GM19099 (cell line): ENCODE results near the gene AGXT.

Source experiments
- POLR2A ChIP-seq: IDR thresholded peaks from 3 replicates; pipeline ENCODE4 v1.6.1; 2011; ENCODE audit warnings: low read depth; ENCODE audit not compliant: insufficient read length; ENCODE audit errors: extremely low read depth

AGXT gene

DNA sequence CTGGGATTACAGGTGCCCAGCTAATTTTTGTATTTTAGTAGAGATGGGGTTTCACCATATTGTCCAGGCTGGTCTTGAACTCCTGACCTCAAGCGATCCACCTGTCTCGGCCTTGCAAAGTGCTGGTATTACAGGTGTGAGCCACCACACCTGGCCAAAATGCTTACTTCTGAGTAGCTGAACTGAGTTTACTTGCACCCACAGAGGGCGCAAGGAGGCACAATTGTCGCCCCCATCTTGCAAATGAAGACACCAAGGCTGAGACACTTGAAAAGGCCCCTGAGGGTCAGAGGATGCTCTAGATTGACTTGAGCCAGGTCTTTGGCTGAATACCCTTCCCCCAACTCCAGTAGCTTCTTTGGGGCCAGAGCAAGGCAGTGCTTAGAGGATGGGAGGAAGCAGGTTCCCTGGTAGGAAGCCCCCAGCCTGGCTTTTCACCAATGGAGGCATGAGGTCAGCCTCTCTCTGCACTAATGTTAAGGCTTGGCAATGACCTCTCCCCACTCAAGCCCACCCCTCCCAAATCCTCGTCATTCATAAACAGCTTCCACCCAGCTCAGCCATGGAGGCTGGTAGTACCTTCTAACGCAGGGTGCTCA is 34.1 kb upstream of the AGXT start:
- no peak for TF ChIP-seq POLR2A

DNA sequence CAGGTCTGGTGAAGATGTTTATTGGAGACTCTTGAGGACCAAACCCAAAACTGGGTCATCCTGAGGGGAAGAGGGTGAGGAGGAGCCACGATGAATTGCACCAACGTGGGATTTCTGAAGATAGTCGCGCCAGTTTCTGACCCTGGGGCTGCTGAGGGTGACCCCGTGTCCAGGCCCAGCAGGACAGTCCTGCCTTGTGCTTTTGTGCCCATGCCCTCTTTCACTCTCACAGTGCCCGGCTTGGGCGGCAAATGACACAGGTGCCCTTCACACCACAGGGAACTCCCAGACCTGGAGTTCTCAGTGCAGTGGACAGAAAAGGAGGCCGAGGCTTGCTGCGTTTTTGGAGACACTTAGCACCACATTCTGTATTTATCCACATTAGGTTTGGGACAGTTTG is 33.1 kb upstream of the AGXT start:
- TF ChIP-seq POLR2A, result no peak

DNA sequence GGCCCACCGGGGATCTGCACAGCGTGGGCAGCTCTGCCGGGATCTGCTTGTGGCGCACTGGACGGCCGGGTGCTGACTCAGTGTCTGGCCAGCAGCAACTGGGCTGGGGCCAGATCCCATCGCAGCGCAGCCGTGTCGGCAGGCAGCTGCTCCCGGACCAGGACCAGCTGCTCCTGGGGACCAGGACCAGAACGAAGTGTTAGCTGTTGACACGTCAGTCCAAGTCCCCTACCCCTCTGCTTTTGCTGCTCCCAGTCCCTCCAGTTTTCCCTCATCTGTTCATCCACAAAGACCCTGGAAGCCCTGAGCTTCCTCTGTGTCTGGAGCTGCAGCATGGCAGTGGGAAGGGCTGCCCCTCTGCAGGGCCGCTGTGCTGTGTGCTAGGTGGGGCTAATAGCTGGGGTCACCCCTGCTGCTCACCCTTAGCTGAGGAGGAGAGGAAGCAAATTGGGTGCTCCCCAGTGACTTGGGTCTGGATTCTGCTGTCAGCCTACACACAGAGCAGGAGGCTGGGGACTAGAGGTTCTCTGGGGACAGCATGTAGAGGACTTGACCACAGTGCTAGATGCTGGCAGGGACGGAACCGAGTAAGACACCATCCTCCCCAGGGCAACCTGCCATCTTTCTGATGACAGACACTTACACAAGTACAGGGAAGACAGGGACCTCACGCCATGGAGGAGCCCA is 31.7 kb upstream of the AGXT start:
- TF ChIP-seq POLR2A, result no peak

DNA sequence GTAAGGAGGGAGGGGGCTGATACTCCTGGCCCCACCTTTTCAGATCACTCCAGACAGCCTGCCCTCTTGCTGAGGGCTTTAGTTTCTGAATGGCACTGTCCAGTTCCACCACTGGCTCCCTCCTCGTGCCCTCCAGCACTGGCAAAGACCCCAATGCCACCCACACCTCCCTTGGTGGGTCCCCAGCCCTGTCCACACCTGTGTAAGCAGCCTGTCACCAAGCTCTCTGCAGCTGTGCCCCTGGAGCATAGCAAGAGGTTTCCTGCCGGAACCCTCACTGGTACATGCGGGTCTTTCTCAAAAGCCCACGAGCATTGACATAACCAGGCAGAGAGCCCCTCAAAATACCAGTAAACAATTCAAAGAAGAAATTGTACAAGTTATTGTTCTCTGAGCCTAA is 31.0 kb upstream of the AGXT start:
- TF ChIP-seq POLR2A, result no peak

DNA sequence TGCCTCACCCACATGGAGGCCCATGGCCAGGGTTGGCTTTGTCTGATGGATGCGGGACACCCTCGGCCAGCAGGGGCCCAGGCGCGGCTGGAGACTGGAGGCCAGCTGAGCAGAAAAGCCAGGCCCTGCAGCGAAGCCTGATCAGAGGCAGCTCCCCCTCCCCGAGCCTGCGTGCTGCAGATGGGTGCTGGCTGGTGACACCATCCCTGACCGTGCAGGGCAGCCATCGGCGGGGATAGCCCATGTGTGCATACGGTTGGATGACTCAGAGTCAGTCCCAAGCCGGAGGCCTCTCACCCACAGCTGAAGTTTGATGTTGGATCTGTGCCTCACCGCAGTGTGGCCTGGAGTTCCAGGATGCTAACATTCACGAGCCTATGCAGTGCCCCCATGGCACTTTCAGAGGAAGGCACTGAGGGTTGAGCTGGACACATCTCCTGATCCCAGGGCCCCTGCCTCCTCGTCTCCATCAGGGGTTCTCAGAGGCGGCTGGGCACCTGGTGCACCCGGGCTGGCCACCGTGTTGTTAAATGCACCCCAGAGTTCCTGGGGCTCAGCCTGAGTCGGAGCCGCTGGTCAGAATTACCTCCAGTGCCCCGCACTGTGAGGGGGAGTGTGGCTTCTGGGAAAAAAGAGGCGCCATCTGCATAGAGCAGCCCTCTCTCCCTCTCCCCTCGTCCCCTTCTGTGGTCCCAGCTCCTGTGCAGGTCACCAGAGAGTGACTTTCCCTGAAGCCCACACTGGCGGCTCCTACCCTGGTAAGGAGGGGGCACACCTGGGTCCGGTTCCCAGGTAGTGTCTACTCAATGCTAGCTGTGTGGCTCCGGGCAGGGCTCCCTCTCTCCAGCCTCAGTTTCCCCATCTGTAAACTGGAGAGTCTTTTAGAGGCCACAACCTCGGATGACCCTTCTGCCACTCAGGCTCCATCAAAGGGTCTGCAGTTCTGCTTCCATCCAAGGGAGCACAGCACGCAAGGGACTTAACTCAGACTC is 29.2 kb upstream of the AGXT start:
- no peak for TF ChIP-seq POLR2A

DNA sequence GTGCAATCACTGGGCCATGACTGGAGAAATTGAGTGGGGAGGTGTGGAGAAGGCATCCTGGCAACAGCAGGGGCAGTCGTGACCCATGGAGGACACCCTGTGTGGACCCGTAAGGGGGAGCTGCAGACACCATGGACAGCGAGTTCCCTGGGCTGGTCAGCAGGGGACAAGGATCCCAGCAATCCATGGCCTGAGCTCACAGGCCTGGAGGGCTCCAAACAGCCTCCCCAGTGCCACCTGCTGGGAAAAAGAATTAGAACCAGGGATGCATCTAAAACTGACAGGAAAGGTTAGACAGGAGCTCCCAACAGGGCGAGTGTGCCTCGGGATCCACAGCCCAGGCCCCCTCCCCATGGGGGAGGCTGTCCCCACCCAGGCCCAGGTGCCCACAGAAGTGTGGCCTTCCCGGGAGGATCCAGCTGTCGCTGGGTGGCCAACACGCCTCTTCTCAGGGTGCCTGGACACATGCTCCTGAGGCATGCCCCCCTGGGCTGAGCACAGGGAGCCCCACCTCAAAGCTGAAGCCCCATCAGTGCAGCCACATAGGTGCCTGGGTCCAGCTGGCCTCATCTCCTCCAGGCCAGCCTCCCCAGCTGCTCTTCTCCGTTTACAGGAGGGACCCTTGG is 28.1 kb upstream of the AGXT start:
- no peak for TF ChIP-seq POLR2A

DNA sequence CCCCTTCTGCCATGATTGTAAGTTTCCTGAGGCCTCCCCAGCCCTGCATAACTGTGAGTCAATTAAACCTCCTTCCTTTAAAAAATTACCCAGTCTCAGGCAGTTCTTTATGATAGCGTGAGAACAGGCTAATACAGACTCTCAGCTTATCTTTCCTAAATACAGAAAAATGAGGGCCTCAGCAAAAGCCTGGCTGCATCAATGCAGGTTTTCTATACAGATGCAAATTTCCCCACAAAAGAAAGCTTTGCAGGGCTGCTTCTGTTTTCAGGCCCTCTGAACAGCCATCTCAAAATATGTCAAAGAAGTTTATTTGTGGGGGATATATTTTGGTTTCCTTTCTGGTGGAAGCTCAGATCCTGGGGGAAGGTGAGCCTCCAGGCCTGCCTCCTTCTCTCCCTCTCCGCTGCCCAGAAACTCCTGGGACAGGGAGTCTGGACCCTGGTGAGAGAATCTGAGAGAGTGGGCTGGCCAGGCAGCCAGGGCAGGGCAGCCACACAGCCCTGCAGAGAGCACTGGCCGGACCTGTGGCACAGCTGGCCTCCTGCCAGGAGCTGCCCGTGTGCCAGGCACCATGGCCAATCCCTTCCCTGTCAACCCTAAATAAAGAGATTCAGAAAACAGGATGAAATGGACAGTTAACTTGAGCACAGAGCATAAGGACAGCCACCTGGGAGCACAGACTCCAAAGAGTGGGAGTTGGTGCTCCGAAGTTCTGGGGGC is 21.6 kb upstream of the AGXT start:
- no peak for TF ChIP-seq POLR2A

DNA sequence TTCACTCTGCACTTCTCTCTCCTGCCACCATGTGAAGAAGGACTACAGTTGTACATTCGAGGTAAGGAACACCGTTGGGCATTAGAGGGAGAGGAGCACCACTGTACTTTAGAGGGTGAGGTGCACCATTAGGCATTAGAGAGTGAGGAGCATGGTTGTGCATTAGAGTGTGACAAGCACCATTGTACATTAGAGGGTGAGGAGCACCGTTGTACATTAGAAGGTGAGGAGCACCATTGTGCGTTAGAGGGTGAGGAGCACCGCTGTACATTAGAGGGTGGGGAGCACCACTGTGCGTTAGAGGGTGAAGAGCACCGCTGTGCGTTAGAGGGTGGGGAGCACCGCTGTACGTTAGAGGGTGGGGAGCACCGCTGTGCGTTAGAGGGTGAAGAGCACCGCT is 20.8 kb upstream of the AGXT start:
- no peak for TF ChIP-seq POLR2A

DNA sequence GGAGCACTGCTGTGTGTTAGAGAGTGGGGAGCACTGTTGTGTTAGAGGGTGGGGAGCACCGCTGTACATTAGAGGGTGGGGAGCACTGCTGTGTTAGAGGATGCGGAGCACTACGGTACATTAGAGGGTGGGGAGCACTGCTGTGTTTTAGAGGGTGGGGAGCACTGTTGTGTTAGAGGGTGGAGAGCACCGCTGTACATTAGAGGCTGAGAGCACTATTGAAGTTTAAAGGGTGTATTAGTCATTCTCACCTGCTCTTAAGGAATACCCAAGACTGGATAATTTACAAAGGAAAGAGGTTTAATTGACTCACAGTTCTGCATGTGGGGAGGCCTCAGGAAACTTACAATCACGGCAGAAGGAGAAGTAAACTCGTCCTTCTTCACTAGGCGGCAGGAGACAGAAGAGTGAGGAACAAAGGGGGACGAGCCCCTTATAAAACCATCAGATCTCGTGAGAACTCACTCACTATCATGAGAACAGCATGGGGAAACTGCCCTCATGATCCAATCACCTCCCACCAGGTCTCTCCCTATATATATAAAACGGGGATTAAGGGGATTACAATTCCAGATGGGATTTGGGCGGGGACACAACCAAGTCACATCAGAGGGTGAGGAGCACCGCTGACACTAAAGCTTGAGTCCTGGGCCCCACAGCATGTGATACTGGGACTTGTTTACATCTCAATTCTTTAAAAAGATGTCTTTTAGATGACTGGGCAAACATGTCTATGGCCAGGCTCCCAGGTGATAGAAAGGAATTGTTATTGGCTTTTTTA is 19.5 kb upstream of the AGXT start:
- TF ChIP-seq POLR2A, result no peak

DNA sequence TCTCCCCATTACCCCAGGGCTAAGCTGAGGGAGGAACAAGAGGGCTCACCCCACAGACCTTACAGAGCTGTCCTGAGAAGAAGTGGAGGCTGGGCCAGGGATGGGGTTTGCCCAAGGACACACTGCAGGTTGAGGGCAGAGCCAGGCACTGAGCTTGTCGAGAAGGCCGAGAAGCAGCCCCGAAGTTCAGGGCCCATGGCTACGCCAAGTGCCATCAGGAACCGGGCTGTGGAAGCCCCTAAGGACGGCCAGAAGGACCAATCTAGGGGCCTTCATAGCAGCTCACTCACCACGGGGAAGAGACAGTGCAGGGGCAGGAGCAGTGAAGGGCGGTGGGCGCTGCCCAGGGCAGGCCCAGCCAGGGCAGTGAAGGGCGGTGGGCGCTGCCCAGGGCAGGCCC is 18.6 kb upstream of the AGXT start:
- TF ChIP-seq POLR2A, result no peak

DNA sequence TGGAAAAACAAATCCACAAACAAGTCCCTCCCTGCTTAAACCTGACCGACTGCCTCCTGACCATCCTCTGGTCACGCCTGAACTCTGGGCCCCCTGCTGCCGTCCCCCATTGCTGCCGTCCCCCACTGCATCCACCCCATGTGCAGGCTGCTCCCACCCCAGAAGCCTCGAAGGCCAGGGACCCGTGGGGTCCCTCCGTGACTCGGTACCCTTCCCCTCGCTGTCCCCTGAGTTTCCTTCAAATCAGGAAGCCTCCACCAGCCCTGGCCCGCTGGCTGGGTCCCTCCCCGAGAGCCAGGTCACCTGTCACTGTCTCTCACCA is 17.9 kb upstream of the AGXT start:
- TF ChIP-seq POLR2A, result no peak

DNA sequence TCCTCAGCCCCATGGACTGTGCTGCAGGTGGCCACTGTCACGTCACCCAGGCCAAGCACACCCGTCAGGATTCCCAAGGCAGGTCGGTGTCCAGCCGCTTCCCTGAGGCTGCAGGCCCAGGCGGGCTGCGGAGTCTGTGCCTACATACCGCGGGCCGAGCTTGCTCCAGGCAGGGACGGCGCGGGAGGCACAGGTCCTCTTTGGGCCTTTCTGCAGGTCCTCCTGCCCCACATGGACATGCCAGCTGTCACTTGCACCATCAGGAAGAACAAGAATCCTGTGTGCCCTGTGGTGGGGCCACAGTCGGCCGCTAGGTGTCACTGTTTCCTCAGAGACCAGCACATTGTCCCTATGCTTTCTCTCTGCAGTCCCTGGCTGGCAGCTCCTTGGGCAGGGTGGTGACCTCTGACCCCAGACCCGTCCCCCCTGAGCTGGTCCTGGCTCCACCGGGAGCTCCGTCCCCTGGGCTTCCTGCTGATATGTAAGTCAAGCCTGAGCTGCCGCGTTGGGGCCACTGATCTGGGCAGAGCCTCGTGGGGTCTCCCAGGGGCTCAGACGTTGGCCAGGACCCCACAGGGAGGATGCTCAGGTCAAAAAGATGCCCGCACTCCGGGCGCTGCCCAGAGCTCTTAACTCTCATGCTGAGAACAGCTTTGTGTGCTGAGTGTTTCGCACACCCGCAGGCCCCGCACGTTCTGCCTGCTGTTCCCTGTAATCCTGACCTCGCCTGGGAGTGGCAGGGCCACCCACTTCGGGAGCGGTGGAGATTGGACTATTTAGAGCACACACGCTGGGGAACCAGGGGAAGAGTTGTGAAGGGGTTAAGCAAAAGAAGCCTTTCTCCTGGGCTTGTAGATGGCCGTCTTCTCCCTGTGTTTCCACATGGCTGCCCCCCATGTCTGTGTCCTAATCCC is 17.3 kb upstream of the AGXT start:
- no peak for TF ChIP-seq POLR2A
